ENCODE results near the gene GAPDHS.

Gene GAPDHS

DNA sequence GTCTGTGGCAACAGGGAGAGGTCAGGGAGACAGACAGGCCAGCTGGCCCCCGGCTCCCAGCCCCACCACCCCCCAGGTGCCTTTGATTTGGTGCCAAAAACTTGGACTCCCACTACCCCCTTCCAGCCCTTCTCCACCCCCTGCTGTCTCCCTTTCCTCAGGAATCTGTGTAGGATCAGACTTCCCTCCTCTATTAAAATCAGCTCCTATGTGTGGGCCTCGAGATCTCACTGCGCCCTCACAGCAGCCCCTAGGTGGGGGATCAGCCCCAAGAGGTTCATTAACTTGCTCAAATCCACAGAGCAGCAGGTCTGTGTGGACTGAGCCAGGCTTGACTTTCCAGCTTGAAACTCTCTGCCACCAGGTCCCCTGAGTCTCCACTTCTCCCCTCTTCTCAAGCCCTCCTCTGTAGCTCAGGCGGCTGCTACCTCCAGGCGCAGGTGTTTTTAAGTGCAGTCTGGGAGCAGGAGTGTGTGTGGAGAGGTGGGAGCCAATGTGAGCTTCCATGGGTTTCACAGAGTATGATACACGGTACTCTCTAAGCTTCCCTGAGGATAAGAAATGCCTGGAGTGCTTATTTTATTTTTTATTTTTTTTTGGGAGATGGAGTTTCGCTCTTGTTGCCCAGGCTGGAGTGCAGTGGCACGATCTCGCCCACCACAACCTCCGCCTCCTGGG, 1.7 kb downstream of the GAPDHS start:
- no peak for DNase-seq (ENCODE audit: extremely low read depth in 1 of 2, low read depth in 1 of 2)

GRCh38 chr19:35539314-35539713, 6.1 kb downstream of the GAPDHS start:
- DNase-seq (ENCODE audit: extremely low read depth in 1 of 2, low read depth in 1 of 2) = no peak

DNA sequence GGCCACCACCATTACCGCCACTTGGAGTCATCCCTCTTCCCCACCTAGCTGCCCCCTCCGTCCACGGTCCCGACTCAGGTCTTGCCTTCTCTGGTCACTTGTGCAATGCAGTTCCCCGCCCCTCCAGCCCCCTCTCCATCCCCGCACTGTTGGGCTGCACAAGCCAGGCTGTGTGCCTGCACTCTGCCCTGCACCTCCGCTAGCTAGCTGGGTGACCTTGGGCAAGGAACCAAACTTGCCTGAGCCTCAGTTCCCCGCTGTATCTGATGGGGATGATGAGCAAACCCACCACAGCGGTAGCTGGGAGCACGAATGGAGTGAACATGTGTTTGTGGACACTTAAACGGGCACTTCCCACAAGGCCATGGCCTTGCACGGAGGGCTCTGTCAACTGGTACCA, 6.6 kb downstream of the GAPDHS start:
- no peak for DNase-seq (ENCODE audit: extremely low read depth in 1 of 2, low read depth in 1 of 2)

GRCh38 chr19:35540356-35540927, 7.2 kb downstream of the GAPDHS start:
- no peak for DNase-seq (ENCODE audit: extremely low read depth in 1 of 2, low read depth in 1 of 2)

GRCh38 chr19:35542209-35542608, 9.0 kb downstream of the GAPDHS start:
- DNase-seq (ENCODE audit: extremely low read depth in 1 of 2, low read depth in 1 of 2) = no peak

GRCh38 chr19:35543280-35544109, 10.2 kb downstream of the GAPDHS start:
- DNase-seq (ENCODE audit: extremely low read depth in 1 of 2, low read depth in 1 of 2) = no peak

- no peak for DNase-seq (ENCODE audit: extremely low read depth in 1 of 2, low read depth in 1 of 2)
These were observed 11.0 kb downstream of the GAPDHS start for GRCh38 chr19:35544110-35544802.

DNA sequence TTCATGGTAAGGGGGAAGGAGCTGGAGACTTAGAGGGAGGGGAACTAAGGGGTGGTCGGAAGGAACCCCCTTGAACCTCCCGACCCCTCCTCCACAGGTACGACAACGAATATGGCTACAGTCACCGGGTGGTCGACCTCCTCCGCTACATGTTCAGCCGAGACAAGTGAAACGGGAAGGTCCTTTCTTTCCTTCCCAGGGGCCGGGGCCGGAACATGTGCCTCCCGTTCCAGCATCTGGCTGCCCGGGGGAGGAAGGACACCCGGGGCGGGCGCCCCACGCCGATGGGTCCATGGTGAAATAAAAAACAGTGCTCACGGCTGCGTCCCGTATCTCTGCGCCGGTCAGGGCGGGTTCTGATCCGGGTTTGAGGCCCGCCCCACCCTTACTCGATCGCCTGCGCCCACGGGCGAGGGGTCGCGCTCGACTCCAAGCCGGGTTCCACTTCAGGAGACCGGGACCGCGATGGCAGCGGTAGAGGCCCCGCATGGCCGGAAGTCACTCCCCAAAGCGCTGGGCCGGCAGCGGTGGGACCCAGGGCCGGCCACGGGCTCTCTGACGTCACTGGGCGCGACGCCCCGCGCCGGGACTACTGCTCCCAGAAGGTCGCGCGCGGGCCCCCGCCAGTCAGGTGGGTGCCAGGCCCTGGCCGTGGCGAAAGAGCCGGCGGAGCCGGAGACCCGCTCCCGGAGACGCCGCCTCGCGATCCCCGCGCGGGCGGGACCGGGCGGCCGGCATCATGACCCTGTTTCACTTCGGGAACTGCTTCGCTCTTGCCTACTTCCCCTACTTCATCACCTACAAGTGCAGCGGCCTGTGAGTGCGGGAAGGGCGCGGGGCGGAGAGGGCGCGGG, 12.0 kb downstream of the GAPDHS start, which contains the start of gene TMEM147:
Gene TMEM147, plus strand, starts transcription at position 626 of the 854 bp plus-strand sequence. Its CDS starts 114 bp downstream, at position 740.
- DNase-seq (ENCODE audit: extremely low read depth in 1 of 2, low read depth in 1 of 2) = peak; percentile 76 to 78

DNA sequence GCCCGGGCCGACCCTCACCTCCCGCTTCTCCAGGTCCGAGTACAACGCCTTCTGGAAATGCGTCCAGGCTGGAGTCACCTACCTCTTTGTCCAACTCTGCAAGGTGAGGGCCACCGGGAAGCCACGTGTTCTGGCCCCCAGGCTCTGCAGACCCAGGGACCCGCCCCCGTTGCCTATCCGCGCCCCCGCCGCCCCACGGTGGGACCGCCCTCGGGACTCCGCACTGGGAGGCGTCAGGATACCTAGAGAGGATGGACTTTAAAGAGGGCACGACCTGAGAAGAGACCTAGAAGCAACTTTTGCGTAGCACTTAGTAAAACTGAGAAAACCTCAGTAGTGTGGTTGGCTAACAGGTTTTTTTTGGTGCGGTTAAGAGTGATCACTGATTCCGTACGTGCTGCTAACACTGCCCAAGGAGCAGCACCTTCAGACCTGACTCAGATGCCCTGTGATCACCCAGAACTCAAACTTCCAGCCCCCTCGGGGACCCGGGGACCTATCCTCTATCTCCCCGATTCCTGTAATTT, 12.7 kb downstream of the GAPDHS start:
- peak; percentile 68 to 74 for DNase-seq (ENCODE audit: extremely low read depth in 1 of 2, low read depth in 1 of 2)

- no peak for DNase-seq (ENCODE audit: extremely low read depth in 1 of 2, low read depth in 1 of 2)
These were observed 13.3 kb downstream of the GAPDHS start for GRCh38 chr19:35546532-35546931.

- DNase-seq (ENCODE audit: extremely low read depth in 1 of 2, low read depth in 1 of 2) = no peak
These were observed 16.0 kb downstream of the GAPDHS start for GRCh38 chr19:35549174-35549788.

GRCh38 chr19:35549879-35550523, 16.7 kb downstream of the GAPDHS start:
- DNase-seq (ENCODE audit: extremely low read depth in 1 of 2, low read depth in 1 of 2) = no peak

GRCh38 chr19:35551091-35551810, 18.0 kb downstream of the GAPDHS start:
- no peak for DNase-seq (ENCODE audit: extremely low read depth in 1 of 2, low read depth in 1 of 2)

- no peak for DNase-seq (ENCODE audit: extremely low read depth in 1 of 2, low read depth in 1 of 2)
These were observed 19.5 kb downstream of the GAPDHS start for GRCh38 chr19:35552534-35553384.

GRCh38 chr19:35553385-35554000, 20.2 kb downstream of the GAPDHS start:
- DNase-seq (ENCODE audit: extremely low read depth in 1 of 2, low read depth in 1 of 2) = no peak

DNA sequence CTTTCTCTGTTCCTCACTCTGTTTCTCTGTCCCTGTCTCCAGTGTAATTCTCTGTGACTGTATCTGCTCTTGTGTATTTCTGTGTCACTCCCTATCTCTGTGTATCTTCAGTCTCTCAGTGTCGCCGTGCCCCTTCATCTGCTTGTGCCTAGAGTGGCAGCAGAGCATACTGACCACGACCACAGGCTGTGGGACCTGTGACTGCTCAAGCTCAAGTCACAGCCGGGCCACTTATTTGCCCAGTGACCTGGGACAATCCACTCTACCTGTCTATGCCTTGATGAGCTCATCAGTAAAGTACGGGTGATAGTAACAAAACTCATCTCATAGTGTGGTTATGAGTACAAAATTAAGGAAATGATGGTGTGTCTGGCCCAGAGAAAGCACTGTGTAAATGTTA, 20.8 kb downstream of the GAPDHS start:
- DNase-seq (ENCODE audit: extremely low read depth in 1 of 2, low read depth in 1 of 2) = no peak

Measured in stimulated activated CD8-positive, alpha-beta memory T cell treated with anti-CD3 and anti-CD28 coated beads, Interleukin-7, amount 100 ng/mL, for 48 hours (primary cell).